K562 (cell line): Measurements from ENCODE around the gene CAMK2A. TPM values are rescaled to one million over a fixed set of nuclear protein-coding genes. Genes with fewer than 3 reads are reported as not detected.

ENCODE experiments used
- ATAC-seq: fragments of 200-7000 bp; cut with Tn5 transposase; 3 replicates; pipeline ENCODE4 v1.9.1; 2020; ENCODE audit warnings: moderate library complexity
- BruUV-seq: library from RNA; stranded (reverse); fragments of 400-500 nt; replicated peaks from 2 replicates; lab custom pipeline; 2021; lab: Mats Ljungman, UMichigan
- CTCF ChIA-PET: fragments of 300-600 bp; formaldehyde crosslinking; extraction: SDS; loops from one replicate; lab custom pipeline; 2021; ENCODE audit warnings: low intra/inter-chr PET ratio; lab: Yijun Ruan, JAX
- POLR2A ChIA-PET: fragments of 300-600, 350-650 bp; sonication (Branson Sonifier 250); formaldehyde crosslinking; extraction: SDS; loops from one replicate; lab custom pipeline; 2021; ENCODE audit warnings: antibody characterized with exemption, inconsistent platforms; lab: Yijun Ruan, JAX
- DNase-seq, 4 experiments: peaks; one replicate each; pipeline versions ENCODE4 v3.0.0 to v3.0.0-alpha.2; 2011 to 2018; ENCODE audit warnings: low spot score in 3 of 4, mixed read lengths in 3 of 4; ENCODE audit errors: extremely low read depth in 1 of 4
- FAIRE-seq: peaks from 2 replicates; lab custom pipeline; 2011; peaks lifted over from hg19 to GRCh38; lab: Jason Lieb, UNC
- H2AFZ ChIP-seq: 2 replicates; pipeline ENCODE4 v1.6.0; 2011; ENCODE audit warnings: low read depth, low read length, control low read depth, inconsistent platforms
- H3K27ac ChIP-seq: fragments of 200-600 bp; 3 replicates; pipeline ENCODE4 v1.8.0; 2011; ENCODE audit warnings: low read depth, mild to moderate bottlenecking, control low read depth, inconsistent platforms, low read length, moderate library complexity, mixed read lengths; ENCODE audit errors: extremely low read depth
- H3K27me3 ChIP-seq, 2 experiments: fragments of 300-600 bp in 1 of 2; 2 replicates in 1 of 2; 3 replicates in 1 of 2; pipeline versions ENCODE4 v1.6.0 to v1.8.0; 2011; ENCODE audit warnings: inconsistent platforms in 2 of 2, low read length in 2 of 2, mild to moderate bottlenecking in 1 of 2, mixed read lengths in 1 of 2, moderate library complexity in 1 of 2; ENCODE audit not compliant: control insufficient read depth in 2 of 2, insufficient read depth in 2 of 2
- H3K36me3 ChIP-seq: fragments of 300-600 bp; 3 replicates; pipeline ENCODE4 v1.8.0; 2011; ENCODE audit warnings: mild to moderate bottlenecking, low read length, inconsistent platforms; ENCODE audit not compliant: control insufficient read depth, insufficient read depth
- H3K4me1 ChIP-seq, 2 experiments: fragments of 200-600 bp in 1 of 2; replicated peaks in 1 of 2; 2 replicates in 1 of 2; 3 replicates in 1 of 2; pipeline versions ENCODE4 v1.5.1 to v1.8.0; 2011; ENCODE audit warnings: inconsistent platforms in 2 of 2, low read length in 2 of 2, mild to moderate bottlenecking in 1 of 2, mixed read lengths in 1 of 2, moderate library complexity in 1 of 2; ENCODE audit not compliant: control insufficient read depth in 2 of 2, insufficient read depth in 2 of 2
- H3K4me2 ChIP-seq: 2 replicates; pipeline ENCODE4 v1.6.1; 2011; ENCODE audit warnings: low read length, control low read depth, inconsistent platforms, mixed read lengths; ENCODE audit not compliant: insufficient read depth
- H3K4me3 ChIP-seq: fragments of 200-600 bp; sonication (generic), shearing (Covaris generic); 2 replicates; pipeline ENCODE4 v1.5.1; 2016; ENCODE audit warnings: control low read depth, inconsistent platforms
- H3K79me2 ChIP-seq: fragments of 200-600 bp; 3 replicates; pipeline ENCODE4 v1.8.0; 2011; ENCODE audit warnings: low read length, inconsistent platforms; ENCODE audit not compliant: control insufficient read depth, insufficient read depth
- H3K9ac ChIP-seq, 2 experiments: 2 replicates each; pipeline versions ENCODE4 v1.6.0 to v1.6.1; 2011; ENCODE audit warnings: low read depth in 2 of 2, low read length in 2 of 2, control low read depth in 1 of 2, inconsistent platforms in 1 of 2, mild to moderate bottlenecking in 1 of 2, mixed read lengths in 1 of 2; ENCODE audit not compliant: insufficient read depth in 1 of 2
- H3K9me1 ChIP-seq: one replicate; pipeline ENCODE4 v1.6.0; 2011; ENCODE audit warnings: inconsistent platforms, mild to moderate bottlenecking, low read length, moderate library complexity; ENCODE audit not compliant: control insufficient read depth, insufficient read depth
- H3K9me3 ChIP-seq: replicated peaks from 2 replicates; pipeline ENCODE4 v1.5.1; 2011; ENCODE audit warnings: low read depth, low read length, inconsistent platforms; ENCODE audit not compliant: control insufficient read depth, insufficient read depth
- H4K20me1 ChIP-seq: replicated peaks from 2 replicates; pipeline ENCODE4 v1.6.1; 2011; ENCODE audit warnings: low read length, inconsistent platforms, mixed read lengths; ENCODE audit not compliant: control insufficient read depth, insufficient read depth
- CHD1 ChIP-seq: fragments of 200-600 bp; sonication (generic); IDR thresholded peaks from one replicate; pipeline ENCODE4 v1.6.1; 2012; ENCODE audit warnings: mild to moderate bottlenecking, moderate library complexity, low read length, inconsistent platforms
- COPS2 ChIP-seq: fragments of 450-650 bp; conservative IDR thresholded peaks from 2 replicates; pipeline ENCODE4 v1.6.1; 2016; ENCODE audit warnings: mild to moderate bottlenecking, moderate library complexity
- FOXJ2 ChIP-seq: fragments of 200-800 bp; sonication (Bioruptor generic); IDR thresholded peaks from 2 replicates; pipeline ENCODE4 v1.6.1; 2016; ENCODE audit warnings: missing genetic modification characterization, missing compliant biosample characterization
- KLF13 ChIP-seq: fragments of 450-650 bp; IDR thresholded peaks from 2 replicates; pipeline ENCODE4 v1.6.1; 2016; ENCODE audit warnings: missing genetic modification characterization, low read depth, mild to moderate bottlenecking, missing compliant biosample characterization, moderate library complexity, borderline replicate concordance
- NFYB ChIP-seq: IDR thresholded peaks from 2 replicates; pipeline ENCODE4 v1.6.1; 2011; ENCODE audit warnings: mild to moderate bottlenecking, moderate library complexity; ENCODE audit not compliant: insufficient read length; ENCODE audit errors: extremely low read depth
- POLR2A ChIP-seq: fragments of 450-650 bp; conservative IDR thresholded peaks from 2 replicates; pipeline ENCODE4 v1.6.1; 2016
- POLR2H ChIP-seq: IDR thresholded peaks from 2 replicates; pipeline ENCODE4 v1.6.1; 2016; ENCODE audit warnings: missing genetic modification characterization, low read depth, mild to moderate bottlenecking, control low read depth, missing compliant biosample characterization, moderate library complexity
- SMARCB1 ChIP-seq: IDR thresholded peaks from 2 replicates; pipeline ENCODE4 v1.6.1; 2011; ENCODE audit warnings: improper control_type of control experiment, low read depth; ENCODE audit not compliant: insufficient read length
- ZFPM2 ChIP-seq: fragments of 250-450 bp; sonication (Bioruptor Pico); IDR thresholded peaks from 2 replicates; pipeline ENCODE4 v1.5.1; 2022; ENCODE audit warnings: mild to moderate bottlenecking
- ZNF253 ChIP-seq: fragments of 250-450 bp; sonication (Bioruptor Pico); conservative IDR thresholded peaks from 2 replicates; pipeline ENCODE4 v1.6.1; 2021; ENCODE audit warnings: mild to moderate bottlenecking
- ZNF551 ChIP-seq: fragments of 250-450 bp; sonication (Bioruptor Pico); IDR thresholded peaks from 2 replicates; pipeline ENCODE4 v1.5.0; 2021; ENCODE audit warnings: mild to moderate bottlenecking, moderate library complexity
- WGBS: fragments of 100-300 bp; shearing (Covaris generic); methylation state at CpG from one replicate; pipeline ENCODE4 v1.1.6; 2016; ENCODE audit warnings: low coverage, mixed read lengths; ENCODE audit not compliant: insufficient coverage; ENCODE audit errors: missing lambda C conversion rate; 5-methylcytosine and 5-hydroxymethylcytosine counted together
- in situ Hi-C: fragments of 300-500 bp; cut with MboI; formaldehyde crosslinking; loops from 4 replicates; pipeline ENCODE4 v1.15.0; 2018; ENCODE audit warnings: inconsistent platforms, mixed read lengths
- intact Hi-C: fragments of 100-400 bp; cut with micrococcal nuclease; formaldehyde crosslinking; loops from 2 replicates; pipeline ENCODE4 v1.14.2; 2022
- polyA plus RNA-seq, 8 experiments: library from polyadenylated mRNA; depleted of rRNA in 4 of 8; stranded (reverse) in 5 of 8; unstranded in 3 of 8; fragments of >200 nt; fragmentation: Nextera tagmentation in 2 of 8; fragmentation: Illumina TruSeq in 1 of 8; extraction: Ambion mirVana in 2 of 8; extraction: Trizol in 1 of 8; gene quantifications; 2 replicates each; pipeline versions ENCODE4 v1.2.1 to v1.2.3, GENCODE V29; 2011 to 2014; ENCODE audit warnings: inconsistent platforms in 1 of 8, missing spikeins in 1 of 8
- total RNA-seq, 7 experiments: library from RNA; depleted of rRNA in 6 of 7; stranded (reverse); fragments of >200 nt in 6 of 7; fragmentation: Illumina TruSeq in 2 of 7; extraction: Trizol in 2 of 7; gene quantifications; 2 replicates each; pipeline versions ENCODE4 v1.2.1 to v1.2.3, GENCODE V29; 2011 to 2021; ENCODE audit warnings: low replicate concordance in 1 of 7
- TF ChIP-seq, protein P1 (sequence below): fragments of 250-450 bp; sonication (Bioruptor Pico); IDR thresholded peaks from 2 replicates; pipeline ENCODE4 v1.5.0; 2021
- TF ChIP-seq, protein P2 (sequence below): fragments of 250-450 bp; sonication (Bioruptor Pico); IDR thresholded peaks from 2 replicates; pipeline ENCODE4 v1.4.0; 2020; ENCODE audit warnings: mild to moderate bottlenecking, moderate library complexity

Gene CAMK2A
- total and polyA plus RNA-seq, 9 of the 15 experiments (the other 6 are each of a cell fraction or from before 2014, with no cell fraction given): 0.01 to 0.18 (median 0.04) TPM; not detected in 6

DNA sequence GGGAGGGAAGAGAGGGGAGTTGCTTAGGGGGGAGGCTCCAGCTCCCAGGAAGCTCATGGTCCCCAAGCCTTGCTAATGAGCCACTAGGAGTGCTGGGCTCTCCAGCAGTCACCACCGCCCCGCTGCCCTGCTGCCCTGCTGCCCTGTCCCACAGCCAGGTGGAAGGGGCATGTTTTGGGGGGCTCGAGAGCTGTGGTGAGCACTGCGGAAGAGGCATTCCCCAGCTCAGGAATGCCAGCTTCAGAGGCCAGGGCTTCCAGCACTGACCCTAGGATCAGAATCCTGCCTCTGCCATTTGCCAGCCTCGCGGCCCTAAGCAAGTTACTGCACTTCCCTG, 82.8 kb downstream of the CAMK2A start:
- intact Hi-C loops (no loop called here), in situ Hi-C loops (no loop called here)
- Histone ChIP-seq H4K20me1 (peaks cover 5% of the 10 kb centered on the region), H3K79me2 (no peaks in the 10 kb centered on the region), H3K4me2 (no peak overlapping the region), H3K27ac (no peak overlapping the region), H3K27me3 (peaks cover 17 to 68% of the 10 kb centered on the region in 2 experiments), H3K9me1 (no peaks in the 10 kb centered on the region), H3K4me1 (peaks cover 0 to 8% of the 10 kb centered on the region in 2 experiments; a peak in 1 of 5 replicates), H3K4me3 (no peak overlapping the region), H3K36me3 (no peaks in the 10 kb centered on the region), H3K9ac (peak overlapping the region in 1 of 2 experiments; percentile 29; a peak in 1 of 4 replicates), H2AFZ (no peak overlapping the region), H3K9me3 (no peaks in the 10 kb centered on the region)
- ATAC-seq (no peak), DNase-seq (no peak), FAIRE-seq (no peak)
- 8% methylated on average over 6 of the region's 6 CpGs for WGBS
- TF ChIP-seq POLR2H (tag) (no peak), NFYB (no peak), POLR2A (no peak), SMARCB1 (no peak), ZFPM2 (CRISPR knock-in tag) (no peak), COPS2 (no peak), KLF13 (tag) (no peak), ZNF551 (CRISPR knock-in tag) (no peak), CHD1 (no peak), ZNF253 (no peak), FOXJ2 (tag) (no peak)
- TF ChIP-seq, protein P1, sequence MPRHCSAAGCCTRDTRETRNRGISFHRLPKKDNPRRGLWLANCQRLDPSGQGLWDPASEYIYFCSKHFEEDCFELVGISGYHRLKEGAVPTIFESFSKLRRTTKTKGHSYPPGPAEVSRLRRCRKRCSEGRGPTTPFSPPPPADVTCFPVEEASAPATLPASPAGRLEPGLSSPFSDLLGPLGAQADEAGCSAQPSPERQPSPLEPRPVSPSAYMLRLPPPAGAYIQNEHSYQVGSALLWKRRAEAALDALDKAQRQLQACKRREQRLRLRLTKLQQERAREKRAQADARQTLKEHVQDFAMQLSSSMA (CRISPR knock-in tag): no peak
- TF ChIP-seq, protein P2, sequence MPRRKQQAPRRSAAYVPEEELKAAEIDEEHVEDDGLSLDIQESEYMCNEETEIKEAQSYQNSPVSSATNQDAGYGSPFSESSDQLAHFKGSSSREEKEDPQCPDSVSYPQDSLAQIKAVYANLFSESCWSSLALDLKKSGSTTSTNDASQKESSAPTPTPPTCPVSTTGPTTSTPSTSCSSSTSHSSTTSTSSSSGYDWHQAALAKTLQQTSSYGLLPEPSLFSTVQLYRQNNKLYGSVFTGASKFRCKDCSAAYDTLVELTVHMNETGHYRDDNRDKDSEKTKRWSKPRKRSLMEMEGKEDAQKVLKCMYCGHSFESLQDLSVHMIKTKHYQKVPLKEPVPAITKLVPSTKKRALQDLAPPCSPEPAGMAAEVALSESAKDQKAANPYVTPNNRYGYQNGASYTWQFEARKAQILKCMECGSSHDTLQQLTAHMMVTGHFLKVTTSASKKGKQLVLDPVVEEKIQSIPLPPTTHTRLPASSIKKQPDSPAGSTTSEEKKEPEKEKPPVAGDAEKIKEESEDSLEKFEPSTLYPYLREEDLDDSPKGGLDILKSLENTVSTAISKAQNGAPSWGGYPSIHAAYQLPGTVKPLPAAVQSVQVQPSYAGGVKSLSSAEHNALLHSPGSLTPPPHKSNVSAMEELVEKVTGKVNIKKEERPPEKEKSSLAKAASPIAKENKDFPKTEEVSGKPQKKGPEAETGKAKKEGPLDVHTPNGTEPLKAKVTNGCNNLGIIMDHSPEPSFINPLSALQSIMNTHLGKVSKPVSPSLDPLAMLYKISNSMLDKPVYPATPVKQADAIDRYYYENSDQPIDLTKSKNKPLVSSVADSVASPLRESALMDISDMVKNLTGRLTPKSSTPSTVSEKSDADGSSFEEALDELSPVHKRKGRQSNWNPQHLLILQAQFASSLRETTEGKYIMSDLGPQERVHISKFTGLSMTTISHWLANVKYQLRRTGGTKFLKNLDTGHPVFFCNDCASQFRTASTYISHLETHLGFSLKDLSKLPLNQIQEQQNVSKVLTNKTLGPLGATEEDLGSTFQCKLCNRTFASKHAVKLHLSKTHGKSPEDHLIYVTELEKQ (CRISPR knock-in tag): no peak
- POLR2A ChIA-PET: interaction anchor here (1.1 to 2.3 kb wide), 2 partner anchors 14 to 88 kb away, joined by 3 to 6 read pairs; no protein-coding TSS in a partner anchor
- no TSS peak for BruUV-seq
- CTCF ChIA-PET: no interaction called here
